K562 (cell line): Measurements from ENCODE around the gene ZNF384. TPM values are rescaled to one million over a fixed set of nuclear protein-coding genes. Genes with fewer than 3 reads are reported as not detected.
A peak's percentile ranks its signal among the peaks of the same experiment; 100 is the strongest.

Experiments
- ARID1B ChIP-seq: fragments of 450-650 bp; IDR thresholded peaks from 2 replicates; pipeline ENCODE4 v1.6.1; 2016; ENCODE audit warnings: antibody characterized with exemption, mild to moderate bottlenecking, inconsistent platforms
- FOXP4 ChIP-seq: sonication (generic); formaldehyde crosslinking; IDR thresholded peaks from 2 replicates; pipeline ENCODE4 v1.8.0; 2022; ENCODE audit warnings: mild to moderate bottlenecking, missing genetic modification reagents, borderline replicate concordance
- HCFC1 ChIP-seq: IDR thresholded peaks from 2 replicates; pipeline ENCODE4 v1.6.1; 2012; ENCODE audit warnings: low read depth, low read length, improper control_type of control experiment
- HEY1 ChIP-seq: fragments of 250-450 bp; sonication (Bioruptor Pico); IDR thresholded peaks from 2 replicates; pipeline ENCODE4 v1.5.0; 2020; ENCODE audit warnings: mild to moderate bottlenecking, moderate library complexity, borderline replicate concordance
- IRF2 ChIP-seq: sonication (generic); formaldehyde crosslinking; IDR thresholded peaks from 2 replicates; pipeline ENCODE4 v1.8.1; 2022; ENCODE audit warnings: mild to moderate bottlenecking, missing genetic modification reagents
- KLF6 ChIP-seq: fragments of 250-450 bp; sonication (Bioruptor Pico); IDR thresholded peaks from 2 replicates; pipeline ENCODE4 v1.4.0; 2020; ENCODE audit warnings: mild to moderate bottlenecking, moderate library complexity, borderline replicate concordance
- LEF1 ChIP-seq: fragments of 450-650 bp; IDR thresholded peaks from 2 replicates; pipeline ENCODE4 v1.6.1; 2016; ENCODE audit warnings: mild to moderate bottlenecking
- MGA ChIP-seq: fragments of 450-650 bp; IDR thresholded peaks from 2 replicates; pipeline ENCODE4 v1.6.1; 2016; ENCODE audit warnings: mild to moderate bottlenecking, moderate library complexity
- MYC ChIP-seq, 2 experiments: fragments of 250-450 bp in 1 of 2; sonication (Bioruptor Pico) in 1 of 2; IDR thresholded peaks; 2 replicates each; pipeline versions ENCODE4 v1.5.1 to v1.6.1; 2012 to 2021; ENCODE audit warnings: low read depth in 2 of 2, borderline replicate concordance in 1 of 2, improper control_type of control experiment in 1 of 2, low read length in 1 of 2, mild to moderate bottlenecking in 1 of 2, moderate library complexity in 1 of 2
- NCOA2 ChIP-seq, 2 experiments: fragments of 450-650 bp; IDR thresholded peaks; 2 replicates each; pipeline ENCODE4 v1.6.1; 2018; ENCODE audit warnings: mild to moderate bottlenecking in 2 of 2, moderate library complexity in 1 of 2; ENCODE audit not compliant: partially characterized antibody in 2 of 2
- SRSF9 ChIP-seq: fragments of 200-400 bp; formaldehyde crosslinking; IDR thresholded peaks from 2 replicates; pipeline ENCODE4 v1.6.1; 2017; ENCODE audit warnings: low read depth, low read length, borderline replicate concordance
- ZNF140 ChIP-seq: fragments of 250-450 bp; sonication (Bioruptor Pico); IDR thresholded peaks from 2 replicates; pipeline ENCODE4 v1.8.0; 2021; ENCODE audit warnings: moderate library complexity, mild to moderate bottlenecking, inconsistent platforms
- ZNF764 ChIP-seq: fragments of 250-450 bp; sonication (Bioruptor Pico); IDR thresholded peaks from 2 replicates; pipeline ENCODE4 v1.4.0; 2020; ENCODE audit warnings: low read depth, mild to moderate bottlenecking, moderate library complexity
- polyA plus RNA-seq, 8 experiments: library from polyadenylated mRNA; depleted of rRNA in 4 of 8; stranded (reverse) in 5 of 8; unstranded in 3 of 8; fragments of >200 nt; fragmentation: Nextera tagmentation in 2 of 8; fragmentation: Illumina TruSeq in 1 of 8; extraction: Ambion mirVana in 2 of 8; extraction: Trizol in 1 of 8; gene quantifications; 2 replicates each; pipeline versions ENCODE4 v1.2.1 to v1.2.3, GENCODE V29; 2011 to 2014; ENCODE audit warnings: inconsistent platforms in 1 of 8, missing spikeins in 1 of 8
- total RNA-seq, 7 experiments: library from RNA; depleted of rRNA in 6 of 7; stranded (reverse); fragments of >200 nt in 6 of 7; fragmentation: Illumina TruSeq in 2 of 7; extraction: Trizol in 2 of 7; gene quantifications; 2 replicates each; pipeline versions ENCODE4 v1.2.1 to v1.2.3, GENCODE V29; 2011 to 2021; ENCODE audit warnings: low replicate concordance in 1 of 7

Gene ZNF384
- total and polyA plus RNA-seq, 9 of the 15 experiments (the other 6 are each of a cell fraction or from before 2014, with no cell fraction given): 0.36 to 64.8 (median 21.3) TPM

GRCh38 chr12:6662906-6663742 lies 26.1 kb downstream of the ZNF384 start, which contains the start of gene ING4 (continued):
- TF ChIP-seq MGA (peak; percentile 86), ZNF140 (CRISPR knock-in tag) (no peak), KLF6 (CRISPR knock-in tag) (no peak; the same call in 1 of the 2 replicates), LEF1 (peak; percentile 24; the same call in 1 of the 2 replicates), HCFC1 (peak; percentile 95), NCOA2 (IDR thresholded peaks at IDR 0.05; ENCODE audit: partially characterized antibody in 2 of 2) (no peak), SRSF9 (no peak), MYC (IDR thresholded peaks at IDR 0.05; ENCODE audit: low read depth, low read length) (peak; percentile 60; the same call in 1 of the 2 replicates), MYC (CRISPR knock-in tag; IDR thresholded peaks at IDR 0.05; ENCODE audit: borderline replicate concordance, low read depth) (no peak), ZNF764 (CRISPR knock-in tag) (no peak), IRF2 (CRISPR knock-in tag) (no peak), ARID1B (no peak), HEY1 (CRISPR knock-in tag) (no peak), FOXP4 (CRISPR knock-in tag) (no peak)
